ENCODE results near the gene UNK. TPM values are rescaled to one million over a fixed set of nuclear protein-coding genes. Genes with fewer than 3 reads are reported as not detected.

Gene UNK
- total and polyA plus RNA-seq, 2 of the 13 experiments (the other 11 are each of a cell fraction or from before 2014, with no cell fraction given): 31.6 to 33.0 TPM

DNA sequence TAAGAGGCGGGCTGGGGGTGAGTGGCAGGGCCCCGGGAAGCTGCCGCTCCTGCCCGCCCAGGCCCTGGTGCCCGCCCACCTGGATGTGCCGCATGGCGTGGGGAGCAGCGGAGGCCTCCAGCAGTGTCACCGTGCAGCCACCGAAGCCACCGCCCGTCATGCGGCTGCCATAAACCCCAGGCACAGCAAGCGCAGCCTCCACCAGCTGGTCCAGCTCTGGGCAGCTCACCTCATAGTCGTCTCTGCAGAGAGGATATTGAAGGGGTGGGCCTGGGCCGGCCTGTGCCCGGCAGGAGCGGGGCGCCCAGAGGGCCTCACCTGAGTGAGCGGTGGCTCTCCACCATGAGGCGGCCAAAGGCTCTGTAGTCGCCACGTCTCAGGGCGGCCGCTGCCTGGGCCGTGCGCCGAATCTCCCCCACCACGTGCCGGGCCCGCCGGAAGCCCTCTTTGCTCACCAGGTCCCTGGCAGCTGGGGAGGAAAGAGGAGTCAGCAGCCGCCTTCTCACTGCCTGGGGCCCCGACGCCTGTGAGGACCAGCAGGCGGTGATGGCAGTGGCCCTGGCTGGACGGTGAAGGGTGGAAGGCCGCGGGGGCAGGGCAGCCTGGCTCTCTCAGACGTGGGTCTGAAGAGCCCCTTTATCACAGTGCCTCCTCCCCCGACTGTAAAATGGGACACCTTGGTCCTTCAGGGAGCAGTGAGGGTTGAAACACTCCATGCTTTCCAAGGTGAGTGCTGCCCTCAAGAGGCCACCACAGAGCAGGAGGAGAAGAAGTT is 26.3 kb upstream of the UNK start (continued):
- TF ChIP-seq, protein P1, sequence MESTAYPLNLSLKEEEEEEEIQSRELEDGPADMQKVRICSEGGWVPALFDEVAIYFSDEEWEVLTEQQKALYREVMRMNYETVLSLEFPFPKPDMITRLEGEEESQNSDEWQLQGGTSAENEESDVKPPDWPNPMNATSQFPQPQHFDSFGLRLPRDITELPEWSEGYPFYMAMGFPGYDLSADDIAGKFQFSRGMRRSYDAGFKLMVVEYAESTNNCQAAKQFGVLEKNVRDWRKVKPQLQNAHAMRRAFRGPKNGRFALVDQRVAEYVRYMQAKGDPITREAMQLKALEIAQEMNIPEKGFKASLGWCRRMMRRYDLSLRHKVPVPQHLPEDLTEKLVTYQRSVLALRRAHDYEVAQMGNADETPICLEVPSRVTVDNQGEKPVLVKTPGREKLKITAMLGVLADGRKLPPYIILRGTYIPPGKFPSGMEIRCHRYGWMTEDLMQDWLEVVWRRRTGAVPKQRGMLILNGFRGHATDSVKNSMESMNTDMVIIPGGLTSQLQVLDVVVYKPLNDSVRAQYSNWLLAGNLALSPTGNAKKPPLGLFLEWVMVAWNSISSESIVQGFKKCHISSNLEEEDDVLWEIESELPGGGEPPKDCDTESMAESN (CRISPR knock-in tag; conservative IDR thresholded peaks at IDR 0.05): peak; percentile 54; the same call in 1 of the 2 replicates
- TF ChIP-seq ZNF3 (CRISPR knock-in tag; IDR thresholded peaks at IDR 0.05) (no peak), RBFOX2 (IDR thresholded peaks at IDR 0.05; ENCODE audit: low read depth, low read length) (peak; percentile 65), KMT2A (CRISPR knock-in tag; IDR thresholded peaks at IDR 0.05) (0 out of 2 replicates have a peak, but pooled peaks have one; percentile 17), ZNF629 (CRISPR knock-in tag; conservative IDR thresholded peaks at IDR 0.05) (0 out of 2 replicates have a peak, but pooled peaks have one; percentile 9), RXRA (CRISPR knock-in tag; IDR thresholded peaks at IDR 0.05) (peak; percentile 6; the same call in 1 of the 2 replicates), ZNF788 (CRISPR knock-in tag; IDR thresholded peaks at IDR 0.05; ENCODE audit: borderline replicate concordance) (0 out of 2 replicates have a peak, but pooled peaks have one; percentile 2), AGO2 (optimal IDR thresholded peaks at IDR 0.05; ENCODE audit: low read depth, low read length) (peak; percentile 82), RAD21 (CRISPR knock-in tag; IDR thresholded peaks at IDR 0.05) (0 out of 2 replicates have a peak, but pooled peaks have one; percentile 37), MTA1 (CRISPR knock-in tag; IDR thresholded peaks at IDR 0.05; ENCODE audit: borderline replicate concordance) (0 out of 2 replicates have a peak, but pooled peaks have one; percentile 19), GTF3A (CRISPR knock-in tag; conservative IDR thresholded peaks at IDR 0.05) (0 out of 2 replicates have a peak, but pooled peaks have one; percentile 23), CBX2 (IDR thresholded peaks at IDR 0.05; ENCODE audit: low read depth, low read length) (no peak), CBX2 (CRISPR knock-in tag; IDR thresholded peaks at IDR 0.05; ENCODE audit: low read depth) (no peak), ZNF367 (CRISPR knock-in tag; IDR thresholded peaks at IDR 0.05; ENCODE audit: borderline replicate concordance) (no peak)
- TF ChIP-seq, protein P2, sequence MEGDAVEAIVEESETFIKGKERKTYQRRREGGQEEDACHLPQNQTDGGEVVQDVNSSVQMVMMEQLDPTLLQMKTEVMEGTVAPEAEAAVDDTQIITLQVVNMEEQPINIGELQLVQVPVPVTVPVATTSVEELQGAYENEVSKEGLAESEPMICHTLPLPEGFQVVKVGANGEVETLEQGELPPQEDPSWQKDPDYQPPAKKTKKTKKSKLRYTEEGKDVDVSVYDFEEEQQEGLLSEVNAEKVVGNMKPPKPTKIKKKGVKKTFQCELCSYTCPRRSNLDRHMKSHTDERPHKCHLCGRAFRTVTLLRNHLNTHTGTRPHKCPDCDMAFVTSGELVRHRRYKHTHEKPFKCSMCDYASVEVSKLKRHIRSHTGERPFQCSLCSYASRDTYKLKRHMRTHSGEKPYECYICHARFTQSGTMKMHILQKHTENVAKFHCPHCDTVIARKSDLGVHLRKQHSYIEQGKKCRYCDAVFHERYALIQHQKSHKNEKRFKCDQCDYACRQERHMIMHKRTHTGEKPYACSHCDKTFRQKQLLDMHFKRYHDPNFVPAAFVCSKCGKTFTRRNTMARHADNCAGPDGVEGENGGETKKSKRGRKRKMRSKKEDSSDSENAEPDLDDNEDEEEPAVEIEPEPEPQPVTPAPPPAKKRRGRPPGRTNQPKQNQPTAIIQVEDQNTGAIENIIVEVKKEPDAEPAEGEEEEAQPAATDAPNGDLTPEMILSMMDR (CRISPR knock-in tag; IDR thresholded peaks at IDR 0.05): peak; percentile 64
- TF ChIP-seq, protein P3, sequence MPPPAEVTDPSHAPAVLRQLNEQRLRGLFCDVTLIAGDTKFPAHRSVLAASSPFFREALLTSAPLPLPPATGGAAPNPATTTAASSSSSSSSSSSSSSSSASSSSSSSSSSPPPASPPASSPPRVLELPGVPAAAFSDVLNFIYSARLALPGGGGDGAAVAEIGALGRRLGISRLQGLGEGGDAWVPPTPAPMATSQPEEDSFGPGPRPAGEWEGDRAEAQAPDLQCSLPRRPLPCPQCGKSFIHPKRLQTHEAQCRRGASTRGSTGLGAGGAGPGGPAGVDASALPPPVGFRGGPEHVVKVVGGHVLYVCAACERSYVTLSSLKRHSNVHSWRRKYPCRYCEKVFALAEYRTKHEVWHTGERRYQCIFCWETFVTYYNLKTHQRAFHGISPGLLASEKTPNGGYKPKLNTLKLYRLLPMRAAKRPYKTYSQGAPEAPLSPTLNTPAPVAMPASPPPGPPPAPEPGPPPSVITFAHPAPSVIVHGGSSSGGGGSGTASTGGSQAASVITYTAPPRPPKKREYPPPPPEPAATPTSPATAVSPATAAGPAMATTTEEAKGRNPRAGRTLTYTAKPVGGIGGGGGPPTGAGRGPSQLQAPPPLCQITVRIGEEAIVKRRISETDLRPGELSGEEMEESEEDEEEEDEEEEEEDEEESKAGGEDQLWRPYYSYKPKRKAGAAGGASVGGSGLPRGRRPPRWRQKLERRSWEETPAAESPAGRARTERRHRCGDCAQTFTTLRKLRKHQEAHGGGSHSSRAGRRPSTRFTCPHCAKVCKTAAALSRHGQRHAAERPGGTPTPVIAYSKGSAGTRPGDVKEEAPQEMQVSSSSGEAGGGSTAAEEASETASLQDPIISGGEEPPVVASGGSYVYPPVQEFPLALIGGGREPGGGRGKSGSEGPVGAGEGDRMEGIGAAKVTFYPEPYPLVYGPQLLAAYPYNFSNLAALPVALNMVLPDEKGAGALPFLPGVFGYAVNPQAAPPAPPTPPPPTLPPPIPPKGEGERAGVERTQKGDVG (CRISPR knock-in tag; IDR thresholded peaks at IDR 0.05; ENCODE audit: borderline replicate concordance): peak; percentile 32; the same call in 1 of the 2 replicates
- TF ChIP-seq, protein P4, sequence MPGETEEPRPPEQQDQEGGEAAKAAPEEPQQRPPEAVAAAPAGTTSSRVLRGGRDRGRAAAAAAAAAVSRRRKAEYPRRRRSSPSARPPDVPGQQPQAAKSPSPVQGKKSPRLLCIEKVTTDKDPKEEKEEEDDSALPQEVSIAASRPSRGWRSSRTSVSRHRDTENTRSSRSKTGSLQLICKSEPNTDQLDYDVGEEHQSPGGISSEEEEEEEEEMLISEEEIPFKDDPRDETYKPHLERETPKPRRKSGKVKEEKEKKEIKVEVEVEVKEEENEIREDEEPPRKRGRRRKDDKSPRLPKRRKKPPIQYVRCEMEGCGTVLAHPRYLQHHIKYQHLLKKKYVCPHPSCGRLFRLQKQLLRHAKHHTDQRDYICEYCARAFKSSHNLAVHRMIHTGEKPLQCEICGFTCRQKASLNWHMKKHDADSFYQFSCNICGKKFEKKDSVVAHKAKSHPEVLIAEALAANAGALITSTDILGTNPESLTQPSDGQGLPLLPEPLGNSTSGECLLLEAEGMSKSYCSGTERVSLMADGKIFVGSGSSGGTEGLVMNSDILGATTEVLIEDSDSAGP (CRISPR knock-in tag; IDR thresholded peaks at IDR 0.05; ENCODE audit: borderline replicate concordance): 0 out of 2 replicates have a peak, but pooled peaks have one; percentile 31
- TF ChIP-seq, protein P5, sequence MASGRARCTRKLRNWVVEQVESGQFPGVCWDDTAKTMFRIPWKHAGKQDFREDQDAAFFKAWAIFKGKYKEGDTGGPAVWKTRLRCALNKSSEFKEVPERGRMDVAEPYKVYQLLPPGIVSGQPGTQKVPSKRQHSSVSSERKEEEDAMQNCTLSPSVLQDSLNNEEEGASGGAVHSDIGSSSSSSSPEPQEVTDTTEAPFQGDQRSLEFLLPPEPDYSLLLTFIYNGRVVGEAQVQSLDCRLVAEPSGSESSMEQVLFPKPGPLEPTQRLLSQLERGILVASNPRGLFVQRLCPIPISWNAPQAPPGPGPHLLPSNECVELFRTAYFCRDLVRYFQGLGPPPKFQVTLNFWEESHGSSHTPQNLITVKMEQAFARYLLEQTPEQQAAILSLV (CRISPR knock-in tag; IDR thresholded peaks at IDR 0.05; ENCODE audit: borderline replicate concordance): no peak

Measured in HepG2 (cell line).